NCI-H510A treated with DMSO at 0.1 percent for 48 hours (cell line): ENCODE results near the gene NOL9.

Experiments used
- DNase-seq: peaks from one replicate; lab custom pipeline; 2025; lab: John Stamatoyannopoulos, UW

NOL9 gene

DNA sequence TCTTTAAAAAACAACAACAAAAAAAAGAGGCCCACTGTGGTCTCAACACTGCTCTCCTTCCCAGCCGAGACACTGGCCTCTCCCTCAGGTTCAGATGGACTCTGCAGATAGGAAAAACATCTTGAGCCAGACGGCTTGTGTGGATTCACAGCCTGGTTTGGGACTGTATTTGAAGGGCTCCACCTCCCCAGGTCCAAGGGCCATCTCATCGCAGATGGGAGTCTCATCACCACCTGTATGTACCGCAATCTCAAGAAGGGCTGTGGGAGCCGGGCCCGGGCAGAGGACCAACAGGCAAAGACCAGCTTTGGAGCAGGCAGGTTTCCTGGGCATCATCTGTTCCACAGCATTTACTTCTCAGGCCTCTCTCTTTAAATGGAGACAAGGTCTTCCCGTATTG lies 35.7 kb upstream of the NOL9 start:
- no peak for DNase-seq

DNA sequence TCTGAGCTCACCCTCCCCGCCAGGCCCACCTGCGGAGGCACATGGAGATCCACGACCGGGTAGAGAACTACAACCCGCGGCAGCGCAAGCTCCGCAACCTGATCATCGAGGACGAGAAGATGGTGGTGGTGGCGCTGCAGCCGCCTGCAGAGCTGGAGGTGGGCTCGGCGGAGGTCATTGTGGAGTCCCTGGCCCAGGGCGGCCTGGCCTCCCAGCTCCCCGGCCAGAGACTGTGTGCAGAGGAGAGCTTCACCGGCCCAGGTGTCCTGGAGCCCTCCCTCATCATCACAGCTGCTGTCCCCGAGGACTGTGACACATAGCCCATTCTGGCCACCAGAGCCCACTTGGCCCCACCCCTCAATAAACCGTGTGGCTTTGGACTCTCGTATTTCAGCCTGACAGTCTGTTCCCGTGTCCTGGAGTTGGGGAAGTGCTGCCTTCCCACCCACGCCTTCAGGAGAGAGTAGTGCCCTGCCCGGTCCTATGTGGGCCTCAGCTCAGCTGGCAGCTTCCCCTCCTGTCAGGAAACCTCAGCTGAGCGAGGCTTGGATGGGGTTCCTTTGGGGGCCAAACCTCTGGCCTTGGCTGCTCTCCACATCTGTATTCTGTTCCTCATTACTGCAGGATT lies 34.7 kb upstream of the NOL9 start:
- no peak for DNase-seq

- DNase-seq: no peak
Observed at GRCh38 chr1:6588128-6588892, 34.0 kb upstream of the NOL9 start.

DNA sequence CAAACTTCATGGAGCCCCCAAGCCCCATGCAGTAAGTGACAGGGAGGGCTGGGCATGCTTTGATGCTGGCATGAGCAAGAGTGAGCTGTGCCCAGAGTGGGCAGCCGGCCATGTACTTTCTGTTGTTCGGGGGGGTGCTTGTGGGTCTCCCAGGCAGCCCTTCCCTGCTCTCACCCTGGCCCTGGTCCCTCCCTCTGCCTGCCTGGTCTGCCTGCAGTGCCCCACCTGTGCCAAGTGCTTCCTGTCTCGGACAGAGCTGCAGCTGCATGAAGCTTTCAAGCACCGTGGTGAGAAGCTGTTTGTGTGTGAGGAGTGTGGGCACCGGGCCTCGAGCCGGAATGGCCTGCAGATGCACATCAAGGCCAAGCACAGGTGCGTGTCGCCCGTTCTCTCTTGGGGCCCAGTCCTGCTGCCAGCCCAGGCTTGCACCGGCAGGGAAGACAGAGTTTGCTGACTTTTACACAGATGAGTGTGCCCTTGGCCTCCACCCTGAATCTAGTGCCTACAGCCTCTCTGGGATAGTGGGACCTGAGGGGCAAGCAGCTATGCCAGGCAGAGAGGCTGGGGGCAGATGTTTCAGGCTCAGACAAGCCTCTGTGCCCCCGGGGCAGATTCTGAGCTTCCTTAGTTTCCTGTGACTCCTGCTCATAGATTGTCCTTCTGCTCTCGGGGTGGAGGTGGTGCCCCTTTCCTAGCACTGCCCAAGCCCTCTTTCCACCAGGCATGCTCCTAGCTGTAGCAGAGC lies 33.1 kb upstream of the NOL9 start:
- peak; percentile 92 for DNase-seq

GRCh38 chr1:6586404-6586816 lies 32.1 kb upstream of the NOL9 start:
- no peak for DNase-seq

DNA sequence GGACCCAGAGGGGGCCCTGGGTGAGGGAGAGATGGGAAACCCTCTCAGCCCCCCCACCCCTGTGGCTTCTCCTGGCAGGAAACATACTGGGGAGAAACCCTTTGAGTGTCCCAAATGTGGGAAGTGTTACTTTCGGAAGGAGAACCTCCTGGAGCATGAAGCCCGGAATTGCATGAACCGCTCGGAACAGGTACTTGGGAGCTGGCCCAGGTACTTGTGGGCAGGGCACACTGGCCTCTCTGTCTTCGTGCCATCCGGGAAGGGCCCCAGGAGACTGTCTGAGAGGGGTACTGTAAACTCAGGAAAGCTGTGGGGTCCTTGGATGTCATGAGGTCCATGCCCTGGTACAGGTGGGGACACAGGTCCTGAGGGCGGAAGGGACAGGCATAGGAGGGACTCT lies 31.5 kb upstream of the NOL9 start:
- DNase-seq: no peak

GRCh38 chr1:6585081-6585722 lies 30.9 kb upstream of the NOL9 start:
- DNase-seq: no peak

- DNase-seq: no peak
Observed at GRCh38 chr1:6584126-6585080, 30.1 kb upstream of the NOL9 start.

GRCh38 chr1:6582370-6582769 lies 28.1 kb upstream of the NOL9 start:
- peak; percentile 74 for DNase-seq

- DNase-seq: peak; percentile 95
Observed at GRCh38 chr1:6581561-6582305, 27.4 kb upstream of the NOL9 start.

GRCh38 chr1:6580593-6581409 lies 26.5 kb upstream of the NOL9 start:
- no peak for DNase-seq

DNA sequence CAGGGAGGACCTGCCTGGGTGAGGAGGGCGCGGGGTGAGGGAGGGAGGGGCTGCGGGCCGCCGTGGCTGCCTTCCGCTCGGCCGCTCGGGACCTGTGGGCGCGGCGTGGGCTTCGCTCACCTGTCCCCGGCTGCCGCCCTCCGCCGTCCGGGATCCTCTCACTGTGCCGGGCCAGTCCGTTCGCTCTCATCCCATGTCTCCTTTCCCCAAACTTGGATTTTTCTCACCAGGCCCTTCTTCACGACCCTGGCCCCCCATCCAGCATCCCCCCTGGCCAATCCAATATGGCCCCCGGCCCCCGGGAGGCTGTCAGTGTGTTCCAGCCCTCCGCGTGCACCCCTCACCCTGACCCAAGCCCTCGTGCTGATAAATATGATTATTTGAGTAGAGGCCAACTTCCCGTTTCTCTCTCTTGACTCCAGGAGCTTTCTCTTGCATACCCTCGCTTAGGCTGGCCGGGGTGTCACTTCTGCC lies 25.8 kb upstream of the NOL9 start:
- no peak for DNase-seq

DNA sequence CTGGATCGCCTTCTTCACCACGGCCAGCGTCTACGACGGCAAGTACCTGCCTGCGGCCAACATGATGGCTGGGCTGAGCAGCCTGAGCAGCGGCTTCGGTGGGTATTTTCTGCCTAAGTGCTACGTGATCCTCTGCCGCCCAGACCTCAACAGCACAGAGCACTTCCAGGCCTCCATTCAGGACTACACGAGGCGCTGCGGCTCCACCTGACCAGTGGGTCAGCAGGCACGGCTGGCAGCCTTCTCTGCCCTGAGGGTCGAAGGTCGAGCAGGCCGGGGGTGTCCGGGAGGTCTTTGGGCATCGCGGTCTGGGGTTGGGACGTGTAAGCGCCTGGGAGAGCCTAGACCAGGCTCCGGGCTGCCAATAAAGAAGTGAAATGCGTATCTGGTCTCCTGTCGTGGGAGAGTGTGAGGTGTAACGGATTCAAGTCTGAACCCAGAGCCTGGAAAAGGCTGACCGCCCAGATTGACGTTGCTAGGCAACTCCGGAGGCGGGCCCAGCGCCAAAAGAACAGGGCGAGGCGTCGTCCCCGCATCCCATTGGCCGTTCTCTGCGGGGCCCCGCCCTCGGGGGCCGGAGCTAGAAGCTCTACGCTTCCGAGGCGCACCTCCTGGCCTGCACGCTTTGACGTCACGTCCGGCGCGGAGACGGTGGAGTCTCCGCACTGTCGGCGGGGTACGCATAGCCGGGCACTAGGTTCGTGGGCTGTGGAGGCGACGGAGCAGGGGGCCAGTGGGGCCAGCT lies 25.2 kb upstream of the NOL9 start, which contains the start of gene ZBTB48:
Gene ZBTB48 (plus strand): TSS at position 621 of the 745 bp plus-strand sequence. CDS start 616 bp downstream, outside the sequence.
- DNase-seq: peak; percentile 99

DNA sequence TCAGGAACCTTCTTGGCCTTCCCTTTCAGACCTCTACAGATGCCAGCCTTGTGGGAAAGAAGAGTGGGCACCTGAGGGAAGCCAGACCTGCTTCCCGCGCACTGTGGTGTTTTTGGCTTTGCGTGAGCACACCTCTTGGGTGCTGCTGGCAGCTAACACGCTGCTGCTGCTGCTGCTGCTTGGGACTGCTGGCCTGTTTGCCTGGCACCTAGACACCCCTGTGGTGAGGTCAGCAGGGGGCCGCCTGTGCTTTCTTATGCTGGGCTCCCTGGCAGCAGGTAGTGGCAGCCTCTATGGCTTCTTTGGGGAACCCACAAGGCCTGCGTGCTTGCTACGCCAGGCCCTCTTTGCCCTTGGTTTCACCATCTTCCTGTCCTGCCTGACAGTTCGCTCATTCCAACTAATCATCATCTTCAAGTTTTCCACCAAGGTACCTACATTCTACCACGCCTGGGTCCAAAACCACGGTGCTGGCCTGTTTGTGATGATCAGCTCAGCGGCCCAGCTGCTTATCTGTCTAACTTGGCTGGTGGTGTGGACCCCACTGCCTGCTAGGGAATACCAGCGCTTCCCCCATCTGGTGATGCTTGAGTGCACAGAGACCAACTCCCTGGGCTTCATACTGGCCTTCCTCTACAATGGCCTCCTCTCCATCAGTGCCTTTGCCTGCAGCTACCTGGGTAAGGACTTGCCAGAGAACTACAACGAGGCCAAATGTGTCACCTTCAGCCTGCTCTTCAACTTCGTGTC lies 24.5 kb upstream of the NOL9 start:
- DNase-seq: no peak

DNA sequence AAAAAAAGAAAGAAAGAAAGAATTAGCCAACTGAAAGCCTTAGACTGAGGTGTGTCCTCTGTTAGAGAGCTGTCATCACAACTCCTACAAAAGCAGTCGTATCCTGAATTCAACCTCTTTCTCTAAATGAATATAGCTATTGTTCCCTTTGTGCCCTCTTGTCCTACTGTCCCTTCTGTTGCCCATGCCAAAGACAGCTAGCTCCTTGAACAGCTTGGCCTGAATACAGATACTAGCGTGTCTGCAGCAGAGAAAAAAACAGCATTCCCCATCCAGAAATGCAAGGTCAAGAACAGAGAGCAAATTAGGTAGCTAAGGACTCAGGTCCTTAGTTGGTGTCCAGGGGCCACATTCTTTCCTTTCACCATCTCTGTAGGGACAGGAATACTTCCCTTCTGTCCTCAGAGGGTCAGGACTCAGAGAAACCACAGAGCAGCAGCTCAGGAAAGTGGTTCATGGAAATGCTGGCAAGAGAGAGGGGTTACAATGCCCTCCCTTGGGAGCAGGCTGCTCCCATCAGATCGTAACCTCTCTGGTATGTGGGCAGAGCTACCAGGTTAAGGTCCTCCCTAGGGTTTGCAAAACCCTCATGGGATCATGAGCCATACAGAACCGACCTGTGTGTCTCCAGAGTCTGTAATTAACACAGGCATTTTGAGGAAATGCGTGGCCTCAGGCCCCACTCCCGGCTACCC lies 23.7 kb upstream of the NOL9 start:
- DNase-seq: no peak

GRCh38 chr1:6574818-6575217 lies 20.5 kb upstream of the NOL9 start:
- no peak for DNase-seq

DNA sequence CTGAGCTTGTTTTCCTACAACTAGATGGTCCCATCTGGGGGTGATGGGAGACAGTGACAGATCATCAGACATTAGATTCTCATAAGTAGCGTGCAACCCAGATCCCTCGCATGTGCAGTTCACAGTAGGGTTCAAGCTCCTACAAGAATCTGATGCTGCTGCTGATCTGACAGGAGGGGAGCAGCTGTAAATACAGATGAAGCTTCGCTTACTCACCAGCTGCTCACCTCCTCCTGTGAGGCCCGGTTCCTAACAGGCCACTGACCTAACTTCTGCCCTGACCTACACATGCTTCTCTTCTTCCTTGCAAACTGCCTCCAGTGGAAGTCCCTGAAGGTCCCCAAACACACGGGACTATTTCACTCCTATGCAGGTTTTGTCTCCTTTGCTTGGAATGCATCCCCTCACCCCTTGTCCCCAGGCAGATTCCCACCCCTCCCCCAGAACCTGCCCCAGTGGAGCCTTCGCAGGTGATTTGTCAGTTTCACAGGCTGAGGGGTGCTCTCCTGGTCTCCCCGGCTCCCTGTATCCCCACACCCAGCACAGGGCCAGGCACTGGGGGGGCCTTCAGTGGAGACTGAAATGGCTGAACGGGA lies 19.8 kb upstream of the NOL9 start:
- DNase-seq: no peak
